ENCODE results near the gene ADGRD1. TPM values are rescaled to one million over a fixed set of nuclear protein-coding genes. Genes with fewer than 3 reads are reported as not detected.

The ADGRD1 gene
- polyA plus RNA-seq, 1 of the 3 experiments (the other 2 are of a cell fraction) = not detected

DNA sequence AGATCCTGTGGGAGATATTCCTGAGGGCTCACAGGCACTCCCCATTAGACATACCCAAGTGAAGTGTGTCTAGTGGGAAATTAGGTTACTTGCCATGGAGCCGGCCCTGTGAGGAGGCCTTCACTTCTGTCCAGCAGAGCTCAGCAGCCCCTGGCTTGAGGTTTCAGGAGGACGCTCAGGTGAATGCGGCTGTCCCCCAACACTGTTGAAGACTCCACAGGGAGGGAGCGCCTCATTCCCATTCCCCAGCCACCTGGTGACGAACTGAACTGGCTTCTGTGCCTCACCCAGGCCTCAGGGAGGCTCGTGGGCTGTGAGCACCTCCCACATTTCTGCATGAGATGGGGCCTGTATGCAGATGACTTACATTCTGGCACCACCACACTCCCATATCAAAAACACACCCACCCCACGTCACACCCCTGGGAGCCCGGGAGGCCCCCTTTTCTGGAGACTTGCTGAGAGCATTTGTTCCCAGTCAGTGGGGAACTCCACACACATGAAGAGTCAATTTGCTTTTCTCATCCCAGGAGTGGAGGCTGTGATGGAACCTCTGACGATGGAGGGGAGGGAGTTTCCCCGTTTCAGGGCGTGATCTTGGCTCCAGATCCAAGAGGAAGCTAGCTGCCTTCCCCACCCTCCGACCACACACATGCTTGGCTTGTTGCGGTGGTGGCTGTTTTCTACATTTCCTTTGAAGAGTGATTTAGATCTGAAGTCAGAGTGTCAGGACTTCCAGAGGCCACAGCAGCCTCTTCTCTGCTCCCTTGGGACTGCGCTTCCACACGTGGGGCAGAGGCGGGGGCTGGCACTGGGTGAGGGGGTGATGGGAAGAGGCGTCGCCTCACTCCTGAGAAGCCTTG is 120.7 kb downstream of the ADGRD1 start:
- Histone ChIP-seq H3K9me3 (peaks cover 2% of the 10 kb centered on the region; the same call in 1 of the 2 replicates), H3K4me2 (no peak overlapping the region), H3K9me2 (no peaks in the 10 kb centered on the region), H3K36me3 (replicated peaks in 1 of 2; ENCODE audit: control insufficient read depth in 1 of 2, insufficient read depth in 2 of 2, low read length in 1 of 2) (no peaks in the 10 kb centered on the region), H3K4me1 (ENCODE audit: control insufficient read depth in 1 of 2, insufficient read depth in 2 of 2, low read depth in 1 of 2, low read length in 1 of 2) (peaks cover 0 to 8% of the 10 kb centered on the region in 2 experiments; a peak in 1 of 4 replicates), H2AFZ (ENCODE audit: low read depth) (no peak overlapping the region), H3K4me3 (ENCODE audit: low read depth in 2 of 2, low read length in 1 of 2) (no peak overlapping the region), H4K20me1 (ENCODE audit: insufficient read depth) (no peaks in the 10 kb centered on the region), H3K27ac (ENCODE audit: low read depth in 2 of 2, low read length in 1 of 2) (no peak overlapping the region), H3K79me2 (ENCODE audit: insufficient read depth) (no peaks in the 10 kb centered on the region), H3F3A (replicated peaks; ENCODE audit: insufficient read depth) (no peaks in the 10 kb centered on the region), H3K9ac (no peak overlapping the region), H3K27me3 (ENCODE audit: insufficient read depth) (no peaks in the 10 kb centered on the region)
- no peak for DNase-seq
- CTCF ChIA-PET = interaction anchor here (1.1 kb wide), 1 partner anchor 31 kb away, joined by 3 read pairs; no protein-coding TSS in a partner anchor
- POLR2A ChIA-PET = no interaction called here
- 52% methylated on average over 15 of the region's 18 CpGs for WGBS (ENCODE audit: low lambda C conversion rate)
- TF ChIP-seq, protein P1, sequence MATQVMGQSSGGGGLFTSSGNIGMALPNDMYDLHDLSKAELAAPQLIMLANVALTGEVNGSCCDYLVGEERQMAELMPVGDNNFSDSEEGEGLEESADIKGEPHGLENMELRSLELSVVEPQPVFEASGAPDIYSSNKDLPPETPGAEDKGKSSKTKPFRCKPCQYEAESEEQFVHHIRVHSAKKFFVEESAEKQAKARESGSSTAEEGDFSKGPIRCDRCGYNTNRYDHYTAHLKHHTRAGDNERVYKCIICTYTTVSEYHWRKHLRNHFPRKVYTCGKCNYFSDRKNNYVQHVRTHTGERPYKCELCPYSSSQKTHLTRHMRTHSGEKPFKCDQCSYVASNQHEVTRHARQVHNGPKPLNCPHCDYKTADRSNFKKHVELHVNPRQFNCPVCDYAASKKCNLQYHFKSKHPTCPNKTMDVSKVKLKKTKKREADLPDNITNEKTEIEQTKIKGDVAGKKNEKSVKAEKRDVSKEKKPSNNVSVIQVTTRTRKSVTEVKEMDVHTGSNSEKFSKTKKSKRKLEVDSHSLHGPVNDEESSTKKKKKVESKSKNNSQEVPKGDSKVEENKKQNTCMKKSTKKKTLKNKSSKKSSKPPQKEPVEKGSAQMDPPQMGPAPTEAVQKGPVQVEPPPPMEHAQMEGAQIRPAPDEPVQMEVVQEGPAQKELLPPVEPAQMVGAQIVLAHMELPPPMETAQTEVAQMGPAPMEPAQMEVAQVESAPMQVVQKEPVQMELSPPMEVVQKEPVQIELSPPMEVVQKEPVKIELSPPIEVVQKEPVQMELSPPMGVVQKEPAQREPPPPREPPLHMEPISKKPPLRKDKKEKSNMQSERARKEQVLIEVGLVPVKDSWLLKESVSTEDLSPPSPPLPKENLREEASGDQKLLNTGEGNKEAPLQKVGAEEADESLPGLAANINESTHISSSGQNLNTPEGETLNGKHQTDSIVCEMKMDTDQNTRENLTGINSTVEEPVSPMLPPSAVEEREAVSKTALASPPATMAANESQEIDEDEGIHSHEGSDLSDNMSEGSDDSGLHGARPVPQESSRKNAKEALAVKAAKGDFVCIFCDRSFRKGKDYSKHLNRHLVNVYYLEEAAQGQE (IDR thresholded peaks at IDR 0.05; ENCODE audit: low read depth, low read length) = no peak

GRCh38 chr12:131075194-131075593 is 121.5 kb downstream of the ADGRD1 start:
- ChIA-PET CTCF (interaction anchor here (1.5 kb wide), 1 partner anchor 159 kb away, joined by 5 read pairs; no protein-coding TSS in a partner anchor), POLR2A (no interaction called here)
- no peak overlapping the region for H3K4me2 ChIP-seq

More at GRCh38 chr12:131075194-131075593, 121.5 kb downstream of the ADGRD1 start:
- no peak for DNase-seq
- H3K4me3 ChIP-seq (ENCODE audit: low read depth in 2 of 2, low read length in 1 of 2) = no peak overlapping the region
- no peaks in the 10 kb centered on the region for H4K20me1 ChIP-seq (ENCODE audit: insufficient read depth)
- no peaks in the 10 kb centered on the region for H3F3A ChIP-seq (replicated peaks; ENCODE audit: insufficient read depth)
- no peak overlapping the region for H2AFZ ChIP-seq (ENCODE audit: low read depth)
- no peak overlapping the region for H3K9ac ChIP-seq
- TF ChIP-seq PBX3 (IDR thresholded peaks at IDR 0.05) (no peak), FOXJ3 (CRISPR knock-in tag; IDR thresholded peaks at IDR 0.05) (no peak)
- TF ChIP-seq, protein P2, sequence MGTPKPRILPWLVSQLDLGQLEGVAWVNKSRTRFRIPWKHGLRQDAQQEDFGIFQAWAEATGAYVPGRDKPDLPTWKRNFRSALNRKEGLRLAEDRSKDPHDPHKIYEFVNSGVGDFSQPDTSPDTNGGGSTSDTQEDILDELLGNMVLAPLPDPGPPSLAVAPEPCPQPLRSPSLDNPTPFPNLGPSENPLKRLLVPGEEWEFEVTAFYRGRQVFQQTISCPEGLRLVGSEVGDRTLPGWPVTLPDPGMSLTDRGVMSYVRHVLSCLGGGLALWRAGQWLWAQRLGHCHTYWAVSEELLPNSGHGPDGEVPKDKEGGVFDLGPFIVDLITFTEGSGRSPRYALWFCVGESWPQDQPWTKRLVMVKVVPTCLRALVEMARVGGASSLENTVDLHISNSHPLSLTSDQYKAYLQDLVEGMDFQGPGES (IDR thresholded peaks at IDR 0.05; ENCODE audit: low read depth, low read length) = no peak
- TF ChIP-seq, protein P3, sequence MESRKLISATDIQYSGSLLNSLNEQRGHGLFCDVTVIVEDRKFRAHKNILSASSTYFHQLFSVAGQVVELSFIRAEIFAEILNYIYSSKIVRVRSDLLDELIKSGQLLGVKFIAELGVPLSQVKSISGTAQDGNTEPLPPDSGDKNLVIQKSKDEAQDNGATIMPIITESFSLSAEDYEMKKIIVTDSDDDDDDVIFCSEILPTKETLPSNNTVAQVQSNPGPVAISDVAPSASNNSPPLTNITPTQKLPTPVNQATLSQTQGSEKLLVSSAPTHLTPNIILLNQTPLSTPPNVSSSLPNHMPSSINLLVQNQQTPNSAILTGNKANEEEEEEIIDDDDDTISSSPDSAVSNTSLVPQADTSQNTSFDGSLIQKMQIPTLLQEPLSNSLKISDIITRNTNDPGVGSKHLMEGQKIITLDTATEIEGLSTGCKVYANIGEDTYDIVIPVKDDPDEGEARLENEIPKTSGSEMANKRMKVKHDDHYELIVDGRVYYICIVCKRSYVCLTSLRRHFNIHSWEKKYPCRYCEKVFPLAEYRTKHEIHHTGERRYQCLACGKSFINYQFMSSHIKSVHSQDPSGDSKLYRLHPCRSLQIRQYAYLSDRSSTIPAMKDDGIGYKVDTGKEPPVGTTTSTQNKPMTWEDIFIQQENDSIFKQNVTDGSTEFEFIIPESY (IDR thresholded peaks at IDR 0.05; ENCODE audit: borderline replicate concordance, low read depth) = no peak
- WGBS (ENCODE audit: low lambda C conversion rate) = 37% methylated on average over 6 of the region's 6 CpGs
- no peak overlapping the region for H3K27ac ChIP-seq (ENCODE audit: low read depth in 2 of 2, low read length in 1 of 2)
- H3K27me3 ChIP-seq (ENCODE audit: insufficient read depth) = no peaks in the 10 kb centered on the region
- H3K9me3 ChIP-seq = peaks cover 6% of the 10 kb centered on the region; the same call in 1 of the 2 replicates
- no peaks in the 10 kb centered on the region for H3K79me2 ChIP-seq (ENCODE audit: insufficient read depth)
- H3K4me1 ChIP-seq (ENCODE audit: control insufficient read depth in 1 of 2, insufficient read depth in 2 of 2, low read depth in 1 of 2, low read length in 1 of 2) = peaks cover 0 to 8% of the 10 kb centered on the region in 2 experiments; a peak in 1 of 4 replicates
- no peaks in the 10 kb centered on the region for H3K36me3 ChIP-seq (replicated peaks in 1 of 2; ENCODE audit: control insufficient read depth in 1 of 2, insufficient read depth in 2 of 2, low read length in 1 of 2)
- no peaks in the 10 kb centered on the region for H3K9me2 ChIP-seq

Measured in SK-N-SH (cell line).